K562 (cell line): ENCODE measurements around the gene HMOX2. TPM values are rescaled to one million over a fixed set of nuclear protein-coding genes. Genes with fewer than 3 reads are reported as not detected.

ENCODE experiments used
- ADNP ChIP-seq: fragments of 200-800 bp; sonication (Bioruptor generic); IDR thresholded peaks from 2 replicates; pipeline ENCODE4 v1.6.1; 2016; ENCODE audit warnings: missing genetic modification characterization, missing compliant biosample characterization
- CLOCK ChIP-seq: fragments of 250-450 bp; sonication (Bioruptor Pico); IDR thresholded peaks from 2 replicates; pipeline ENCODE4 v1.4.0; 2020; ENCODE audit warnings: mild to moderate bottlenecking, moderate library complexity, borderline replicate concordance
- HDAC6 ChIP-seq: IDR thresholded peaks from 2 replicates; pipeline ENCODE4 v1.6.1; 2012; ENCODE audit warnings: low read depth, mild to moderate bottlenecking, control low read depth, inconsistent platforms, low read length, moderate library complexity
- NR2F6 ChIP-seq: fragments of 450-650 bp; formaldehyde crosslinking; IDR thresholded peaks from 2 replicates; pipeline ENCODE4 v1.4.0; 2020; ENCODE audit warnings: mild to moderate bottlenecking
- RBBP5 ChIP-seq: fragments of 200-600 bp; sonication (generic); IDR thresholded peaks from 2 replicates; pipeline ENCODE4 v1.6.1; 2012; ENCODE audit warnings: borderline replicate concordance, mild to moderate bottlenecking, low read length, control low read depth, inconsistent platforms; ENCODE audit not compliant: insufficient read depth, poor library complexity, severe bottlenecking
- SMARCE1 ChIP-seq: fragments of 450-650 bp; IDR thresholded peaks from 2 replicates; pipeline ENCODE4 v1.7.1; 2016; ENCODE audit warnings: mild to moderate bottlenecking
- SRSF1 ChIP-seq: fragments of 200-400 bp; formaldehyde crosslinking; IDR thresholded peaks from 2 replicates; pipeline ENCODE4 v1.6.1; 2017; ENCODE audit warnings: mild to moderate bottlenecking, low read depth, low read length, moderate library complexity
- ZNF395 ChIP-seq: fragments of 200-800 bp; sonication (Bioruptor generic); IDR thresholded peaks from 2 replicates; pipeline ENCODE4 v1.6.1; 2017; ENCODE audit warnings: missing genetic modification characterization, missing compliant biosample characterization
- ZNF584 ChIP-seq: fragments of 200-800 bp; sonication (Bioruptor generic); IDR thresholded peaks from 2 replicates; pipeline ENCODE4 v1.6.1; 2016; ENCODE audit warnings: low read depth, mild to moderate bottlenecking, missing genetic modification characterization, missing compliant biosample characterization
- ZNF696 ChIP-seq: fragments of 250-450 bp; sonication (Bioruptor Pico); conservative IDR thresholded peaks from 2 replicates; pipeline ENCODE4 v1.4.0; 2020; ENCODE audit warnings: mild to moderate bottlenecking, moderate library complexity
- ZNF77 ChIP-seq: fragments of 250-450 bp; sonication (Bioruptor Pico); IDR thresholded peaks from 2 replicates; pipeline ENCODE4 v1.5.0; 2020
- polyA plus RNA-seq, 8 experiments: library from polyadenylated mRNA; depleted of rRNA in 4 of 8; stranded (reverse) in 5 of 8; unstranded in 3 of 8; fragments of >200 nt; fragmentation: Nextera tagmentation in 2 of 8; fragmentation: Illumina TruSeq in 1 of 8; extraction: Ambion mirVana in 2 of 8; extraction: Trizol in 1 of 8; gene quantifications; 2 replicates each; pipeline versions ENCODE4 v1.2.1 to v1.2.3, GENCODE V29; 2011 to 2014; ENCODE audit warnings: inconsistent platforms in 1 of 8, missing spikeins in 1 of 8
- total RNA-seq, 7 experiments: library from RNA; depleted of rRNA in 6 of 7; stranded (reverse); fragments of >200 nt in 6 of 7; fragmentation: Illumina TruSeq in 2 of 7; extraction: Trizol in 2 of 7; gene quantifications; 2 replicates each; pipeline versions ENCODE4 v1.2.1 to v1.2.3, GENCODE V29; 2011 to 2021; ENCODE audit warnings: low replicate concordance in 1 of 7
- TF ChIP-seq, protein P1 (sequence below): fragments of 450-650 bp; IDR thresholded peaks from 2 replicates; pipeline ENCODE4 v1.6.1; 2016; ENCODE audit warnings: low read depth
- TF ChIP-seq, protein P2 (sequence below): sonication (generic); formaldehyde crosslinking; IDR thresholded peaks from 2 replicates; pipeline ENCODE4 v1.9.0; 2022; ENCODE audit warnings: mild to moderate bottlenecking, missing genetic modification reagents

The HMOX2 gene
- total and polyA plus RNA-seq, 9 of the 15 experiments (the other 6 are each of a cell fraction or from before 2014, with no cell fraction given) = 26.8 to 87.4 (median 57.4) TPM

GRCh38 chr16:4474192-4474961 is 1.8 kb upstream of the HMOX2 start, which contains the start of gene NMRAL1 (continued):
- TF ChIP-seq SMARCE1 = no peak; the same call in 1 of the 2 replicates
- TF ChIP-seq ZNF696 = no peak
- TF ChIP-seq, protein P1, sequence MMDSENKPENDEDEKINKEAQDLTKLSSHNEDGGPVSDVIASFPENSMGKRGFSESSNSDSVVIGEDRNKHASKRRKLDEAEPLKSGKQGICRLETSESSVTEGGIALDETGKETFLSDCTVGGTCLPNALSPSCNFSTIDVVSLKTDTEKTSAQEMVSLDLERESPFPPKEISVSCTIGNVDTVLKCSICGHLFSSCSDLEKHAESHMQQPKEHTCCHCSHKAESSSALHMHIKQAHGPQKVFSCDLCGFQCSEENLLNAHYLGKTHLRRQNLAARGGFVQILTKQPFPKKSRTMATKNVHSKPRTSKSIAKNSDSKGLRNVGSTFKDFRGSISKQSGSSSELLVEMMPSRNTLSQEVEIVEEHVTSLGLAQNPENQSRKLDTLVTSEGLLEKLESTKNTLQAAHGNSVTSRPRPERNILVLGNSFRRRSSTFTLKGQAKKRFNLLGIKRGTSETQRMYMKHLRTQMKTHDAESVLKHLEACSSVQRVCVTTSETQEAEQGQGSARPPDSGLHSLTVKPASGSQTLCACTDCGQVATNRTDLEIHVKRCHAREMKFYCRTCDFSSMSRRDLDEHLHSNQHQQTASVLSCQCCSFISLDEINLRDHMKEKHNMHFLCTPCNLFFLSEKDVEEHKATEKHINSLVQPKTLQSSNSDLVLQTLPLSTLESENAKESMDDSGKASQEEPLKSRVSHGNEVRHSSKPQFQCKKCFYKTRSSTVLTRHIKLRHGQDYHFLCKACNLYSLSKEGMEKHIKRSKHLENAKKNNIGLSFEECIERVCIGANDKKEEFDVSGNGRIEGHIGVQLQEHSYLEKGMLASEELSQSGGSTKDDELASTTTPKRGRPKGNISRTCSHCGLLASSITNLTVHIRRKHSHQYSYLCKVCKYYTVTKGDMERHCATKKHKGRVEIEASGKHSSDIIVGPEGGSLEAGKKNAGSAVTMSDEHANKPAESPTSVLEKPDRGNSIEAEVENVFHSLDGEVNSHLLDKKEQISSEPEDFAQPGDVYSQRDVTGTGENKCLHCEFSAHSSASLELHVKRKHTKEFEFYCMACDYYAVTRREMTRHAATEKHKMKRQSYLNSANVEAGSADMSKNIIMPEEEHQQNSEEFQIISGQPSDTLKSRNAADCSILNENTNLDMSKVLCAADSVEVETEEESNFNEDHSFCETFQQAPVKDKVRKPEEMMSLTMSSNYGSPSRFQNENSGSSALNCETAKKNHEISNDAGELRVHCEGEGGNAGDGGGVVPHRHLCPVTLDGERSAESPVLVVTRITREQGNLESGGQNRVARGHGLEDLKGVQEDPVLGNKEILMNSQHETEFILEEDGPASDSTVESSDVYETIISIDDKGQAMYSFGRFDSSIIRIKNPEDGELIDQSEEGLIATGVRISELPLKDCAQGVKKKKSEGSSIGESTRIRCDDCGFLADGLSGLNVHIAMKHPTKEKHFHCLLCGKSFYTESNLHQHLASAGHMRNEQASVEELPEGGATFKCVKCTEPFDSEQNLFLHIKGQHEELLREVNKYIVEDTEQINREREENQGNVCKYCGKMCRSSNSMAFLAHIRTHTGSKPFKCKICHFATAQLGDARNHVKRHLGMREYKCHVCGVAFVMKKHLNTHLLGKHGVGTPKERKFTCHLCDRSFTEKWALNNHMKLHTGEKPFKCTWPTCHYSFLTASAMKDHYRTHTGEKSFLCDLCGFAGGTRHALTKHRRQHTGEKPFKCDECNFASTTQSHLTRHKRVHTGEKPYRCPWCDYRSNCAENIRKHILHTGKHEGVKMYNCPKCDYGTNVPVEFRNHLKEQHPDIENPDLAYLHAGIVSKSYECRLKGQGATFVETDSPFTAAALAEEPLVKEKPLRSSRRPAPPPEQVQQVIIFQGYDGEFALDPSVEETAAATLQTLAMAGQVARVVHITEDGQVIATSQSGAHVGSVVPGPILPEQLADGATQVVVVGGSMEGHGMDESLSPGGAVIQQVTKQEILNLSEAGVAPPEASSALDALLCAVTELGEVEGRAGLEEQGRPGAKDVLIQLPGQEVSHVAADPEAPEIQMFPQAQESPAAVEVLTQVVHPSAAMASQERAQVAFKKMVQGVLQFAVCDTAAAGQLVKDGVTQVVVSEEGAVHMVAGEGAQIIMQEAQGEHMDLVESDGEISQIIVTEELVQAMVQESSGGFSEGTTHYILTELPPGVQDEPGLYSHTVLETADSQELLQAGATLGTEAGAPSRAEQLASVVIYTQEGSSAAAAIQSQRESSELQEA = no peak
- peak; percentile 73 for TF ChIP-seq RBBP5
- TF ChIP-seq ZNF395 = no peak
- TF ChIP-seq ZNF584 = no peak
- TF ChIP-seq ADNP (tag) = no peak
- TF ChIP-seq NR2F6 (CRISPR knock-in tag) = no peak
- TF ChIP-seq SRSF1 = no peak
- TF ChIP-seq, protein P2, sequence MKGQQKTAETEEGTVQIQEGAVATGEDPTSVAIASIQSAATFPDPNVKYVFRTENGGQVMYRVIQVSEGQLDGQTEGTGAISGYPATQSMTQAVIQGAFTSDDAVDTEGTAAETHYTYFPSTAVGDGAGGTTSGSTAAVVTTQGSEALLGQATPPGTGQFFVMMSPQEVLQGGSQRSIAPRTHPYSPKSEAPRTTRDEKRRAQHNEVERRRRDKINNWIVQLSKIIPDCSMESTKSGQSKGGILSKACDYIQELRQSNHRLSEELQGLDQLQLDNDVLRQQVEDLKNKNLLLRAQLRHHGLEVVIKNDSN (CRISPR knock-in tag) = peak; percentile 93
- no peak for TF ChIP-seq CLOCK (CRISPR knock-in tag)
- no peak for TF ChIP-seq ZNF77
- TF ChIP-seq HDAC6 = no peak
